Ovary (tissue), 10 donors: Measurements from ENCODE around the gene CYB5A. TPM values are rescaled to one million over a fixed set of nuclear protein-coding genes. Genes with fewer than 3 reads are reported as not detected.

ENCODE experiments used
- DNase-seq, 5 donors: peaks; one replicate each; pipeline ENCODE4 v3.0.0-alpha.2; 2019 to 2020
- H3K27ac ChIP-seq, 2 donors: fragments of 200-600 bp; one replicate each; pipeline versions ENCODE4 v1.5.1 to v1.8.0; 2019 to 2022
- H3K27me3 ChIP-seq: fragments of 200-600 bp; one replicate; pipeline ENCODE4 v1.8.0; 2022
- H3K36me3 ChIP-seq: fragments of 200-600 bp; sonication (generic); one replicate; pipeline ENCODE4 v1.5.1; 2019
- H3K4me1 ChIP-seq: one replicate; pipeline ENCODE4 v1.8.1; 2013; ENCODE audit warnings: mild to moderate bottlenecking, moderate library complexity; ENCODE audit not compliant: insufficient read depth
- H3K4me3 ChIP-seq: fragments of 200-600 bp; sonication (generic); one replicate; pipeline ENCODE4 v1.5.1; 2017
- H3K9me3 ChIP-seq, 2 donors: fragments of 200-600 bp in 1 of 2; sonication (generic) in 1 of 2; one replicate each; pipeline versions ENCODE4 v1.5.1 to v1.8.1; 2013 to 2019; ENCODE audit warnings: mild to moderate bottlenecking in 1 of 2, moderate library complexity in 1 of 2
- CTCF ChIP-seq, 3 donors: fragments of 450-650 bp in 2 of 3; fragments of 200-600 bp in 1 of 3; IDR thresholded peaks; one replicate each; pipeline versions ENCODE4 v1.5.1 to v1.8.0; 2016 to 2022; ENCODE audit warnings: antibody characterized with exemption in 3 of 3, mild to moderate bottlenecking in 1 of 3
- EP300 ChIP-seq: sonication (generic); formaldehyde crosslinking; IDR thresholded peaks from one replicate; pipeline ENCODE4 v1.6.1; 2017; ENCODE audit warnings: antibody characterized with exemption
- POLR2A ChIP-seq: fragments of 450-650 bp; IDR thresholded peaks from one replicate; pipeline ENCODE4 v1.6.1; 2017; ENCODE audit warnings: antibody characterized with exemption, mild to moderate bottlenecking, moderate library complexity
- WGBS, 3 donors: extraction: QIAGEN DNeasy Blood & Tissue Kit in 1 of 3; methylation state at CpG; one replicate each; pipeline versions ENCODE4 v1.1.5 to v1.1.7; 2013 to 2017; 5-methylcytosine and 5-hydroxymethylcytosine counted together
- intact Hi-C, 4 donors: fragments of 100-400 bp; cut with DNase I; formaldehyde crosslinking; loops; one replicate each; pipeline versions ENCODE4 v1.11.0 to v1.15.1; 2022 to 2023
- long read RNA-seq, 3 donors: library from polyadenylated mRNA in 2 of 3; unstranded in 2 of 3; transcript quantifications; one replicate each; pipeline ENCODE4 v2.0.0 and lab custom pipeline, GENCODE V29; 2021 to 2026
- polyA plus RNA-seq, 2 donors: library from polyadenylated mRNA; stranded (reverse); fragments of 200-250 nt in 1 of 2; fragments of 350-450 nt in 1 of 2; fragmentation: Illumina TruSeq in 1 of 2; extraction: RNeasy Lipid Tissue Mini Kit (QIAGEN cat#74804) in 1 of 2; gene quantifications; one replicate each; pipeline ENCODE4 v1.2.3, GENCODE V29; 2013 to 2014
- total RNA-seq, 7 donors: library from RNA; depleted of rRNA in 2 of 7; stranded (reverse); fragments of >200 nt in 2 of 7; fragmentation: NEBNext Ultra II Directional in 3 of 7; extraction: Animal tissue kit (Norgen Biotek cat#: 25700) in 3 of 7; gene quantifications; one replicate each; pipeline versions ENCODE4 v1.1.0 to v1.2.4, GENCODE V29; 2016 to 2023
- donor health status: DM: no; HTN: no; CAD: no; lungs with moderate emphysema.
- donor health status: DM: no; HTN: no; CAD: no.
- donor health status: Bipolar disorder and iron deficiency.
- donor health status: DM: yes; HTN: yes; CAD: no.
- donor health status: DM: no; HTN: no; CAD: no.
- donor health status: DM: yes; HTN: yes; CAD: no.

Gene CYB5A, protein sequence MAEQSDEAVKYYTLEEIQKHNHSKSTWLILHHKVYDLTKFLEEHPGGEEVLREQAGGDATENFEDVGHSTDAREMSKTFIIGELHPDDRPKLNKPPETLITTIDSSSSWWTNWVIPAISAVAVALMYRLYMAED
- total RNA-seq (100 to 1,000 TPM; 158 to 454 (median 293) TPM), polyA plus RNA-seq (100 to 1,000 TPM; 233 to 325 TPM)
- long read RNA-seq, donor 1, transcript CYB5A-202 (5 exons, 3,283 nt): major isoform, 216 of 254 reads
- long read RNA-seq, donor 1, partial matches to known transcripts: 18 of 254 reads
- long read RNA-seq, donor 1, other reads (novel, unspliced or antisense): 18 of 254 reads
- long read RNA-seq, donor 2, transcript CYB5A-202 (5 exons, 3,283 nt): major isoform, 59 of 64 reads
- long read RNA-seq, donor 2, partial matches to known transcripts: 0 of 64 reads
- long read RNA-seq, donor 2, other reads (novel, unspliced or antisense): 5 of 64 reads
- long read RNA-seq, donor 3, full-length matches to known transcripts: 277 of 292 reads
- long read RNA-seq, donor 3, partial matches to known transcripts: 2 of 292 reads
- long read RNA-seq, donor 3, other reads (novel, unspliced or antisense): 13 of 292 reads

DNA sequence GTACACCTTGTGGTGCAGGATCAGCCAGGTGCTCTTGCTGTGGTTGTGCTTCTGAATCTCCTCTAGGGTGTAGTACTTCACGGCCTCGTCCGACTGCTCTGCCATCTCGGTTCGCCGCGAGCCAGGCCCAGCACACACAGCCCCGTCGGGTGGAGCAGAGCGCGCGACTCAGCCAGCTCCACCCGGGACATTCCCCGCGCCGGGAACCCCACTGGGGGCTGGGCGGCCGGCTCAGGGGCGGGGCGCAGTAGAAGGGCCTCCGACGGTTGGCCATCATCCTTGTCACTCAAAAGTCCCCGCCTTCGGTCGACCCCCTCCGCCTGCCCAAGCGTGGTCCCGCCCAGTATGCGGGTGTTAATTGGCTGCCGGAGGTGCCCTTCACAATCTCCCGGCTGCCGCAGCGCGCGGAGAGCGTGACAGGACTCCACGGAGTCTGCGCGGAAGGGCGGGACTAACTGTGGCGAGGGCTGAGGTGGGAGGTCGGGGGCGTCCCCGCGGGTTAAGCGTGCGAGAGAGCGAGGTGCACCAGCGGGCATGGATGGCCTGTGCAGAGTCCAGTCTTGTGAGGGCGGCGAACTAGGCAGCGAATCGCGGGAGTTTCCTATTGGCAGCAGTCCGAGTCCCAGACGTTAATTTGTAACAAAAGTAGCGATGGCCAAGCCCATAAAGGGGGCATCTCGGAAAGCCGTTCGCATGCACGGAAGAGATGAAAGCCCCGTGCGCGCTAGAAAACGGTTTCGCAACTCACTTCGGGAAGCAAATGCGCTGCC lies at the start of gene CYB5A:
Gene CYB5A, minus strand, starts transcription at position 193 of the 770 bp plus-strand sequence. Its CDS starts 88 bp downstream, at position 105.
- peak within 1 kb of the TSS; percentile 91 for H3K4me3 ChIP-seq
- intact Hi-C loops: loop anchor here in 1 of 4 donors (10.0 kb wide), 1 partner anchor 87 kb away; no protein-coding TSS in a partner anchor
- peak within 1 kb of the TSS; percentile 48 to 64 for H3K27ac ChIP-seq
- no peaks in the 10 kb centered on the region for H3K9me3 ChIP-seq
- peaks cover 7% of the 10 kb centered on the region for H3K4me1 ChIP-seq
- DNase-seq: peak; percentile 98 to 100 (median 99)
- TF ChIP-seq POLR2A: peak; percentile 46
- no peak for TF ChIP-seq EP300
- 0 to 1% (median 1%) methylated on average over 52 to 68 of the region's 68 CpGs for WGBS, 3 donors
- H3K36me3 ChIP-seq: no peaks in the 10 kb centered on the region
- H3K27me3 ChIP-seq: no peaks in the 10 kb centered on the region

GRCh38 chr18:74337912-74338309 lies 46.1 kb upstream of the CYB5A start:
- Histone ChIP-seq H3K36me3 (no peaks in the 10 kb centered on the region), H3K4me1 (no peaks in the 10 kb centered on the region)
- intact Hi-C loops: loop anchor here in 1 of 4 donors (5.0 kb wide), 1 partner anchor 141 kb away; no protein-coding TSS in a partner anchor

GRCh38 chr18:74337155-74337911 lies 45.6 kb upstream of the CYB5A start:
- DNase-seq: no peak
- Histone ChIP-seq H3K4me3 (no peak overlapping the region), H3K36me3 (no peaks in the 10 kb centered on the region), H3K27me3 (no peaks in the 10 kb centered on the region), H3K4me1 (no peaks in the 10 kb centered on the region), H3K27ac (no peak overlapping the region), H3K9me3 (no peaks in the 10 kb centered on the region)
- TF ChIP-seq CTCF (IDR thresholded peaks at IDR 0.05) (no peak), POLR2A (no peak), EP300 (no peak)
- intact Hi-C loops: loop anchor here in 1 of 4 donors (5.0 kb wide), 1 partner anchor 140 kb away; no protein-coding TSS in a partner anchor
- WGBS, 3 donors: 64 to 70% (median 66%) methylated on average over 5 of the region's 5 CpGs

More at GRCh38 chr18:74337912-74338309, 46.1 kb upstream of the CYB5A start:
- Histone ChIP-seq H3K4me3 (no peak overlapping the region), H3K27ac (no peak overlapping the region), H3K27me3 (no peaks in the 10 kb centered on the region), H3K9me3 (no peaks in the 10 kb centered on the region)
- TF ChIP-seq POLR2A: no peak
- TF ChIP-seq CTCF (IDR thresholded peaks at IDR 0.05): no peak
- no peak for TF ChIP-seq EP300
- no peak for DNase-seq
- 78 to 86% (median 85%) methylated on average over 1 of the region's 1 CpG for WGBS, 3 donors

- Histone ChIP-seq H3K27me3 (no peaks in the 10 kb centered on the region), H3K27ac (no peak overlapping the region), H3K4me1 (no peaks in the 10 kb centered on the region), H3K9me3 (no peaks in the 10 kb centered on the region), H3K36me3 (no peaks in the 10 kb centered on the region), H3K4me3 (no peak overlapping the region)
- intact Hi-C loops: loop anchor here in 1 of 4 donors (5.0 kb wide), 1 partner anchor 139 kb away; no protein-coding TSS in a partner anchor
- TF ChIP-seq CTCF (IDR thresholded peaks at IDR 0.05) (no peak), POLR2A (no peak), EP300 (no peak)
- DNase-seq: no peak
Measured at GRCh38 chr18:74336656-74337055, 44.9 kb upstream of the CYB5A start.
